GM23338 (cell line): ENCODE data around the gene RIN3. TPM values are rescaled to one million over a fixed set of nuclear protein-coding genes. Genes with fewer than 3 reads are reported as not detected.

ENCODE experiments used
- ATAC-seq: fragments of 200-7000 bp; cut with Tn5 transposase; 3 replicates; pipeline ENCODE4 v1.9.1; 2020
- DNase-seq: peaks from one replicate; pipeline ENCODE4 v3.0.0-alpha.2; 2015; ENCODE audit warnings: low spot score
- H2AFZ ChIP-seq: fragments of 200-600 bp; sonication (generic); 2 replicates; pipeline ENCODE4 v1.8.0; 2016; ENCODE audit warnings: antibody characterized with exemption, mild to moderate bottlenecking, moderate library complexity
- H3F3A ChIP-seq: fragments of 200-600 bp; sonication (generic); replicated peaks from 2 replicates; pipeline ENCODE4 v1.8.0; 2017; ENCODE audit warnings: antibody characterized with exemption, mixed run types, low read depth
- H3K27ac ChIP-seq: fragments of 200-600 bp; sonication (generic); 2 replicates; pipeline ENCODE4 v1.6.1; 2016; ENCODE audit warnings: low read depth
- H3K27me3 ChIP-seq: fragments of 200-600 bp; sonication (generic); 2 replicates; pipeline ENCODE4 v1.8.0; 2016; ENCODE audit warnings: mild to moderate bottlenecking, mixed run types, moderate library complexity; ENCODE audit not compliant: insufficient read depth
- H3K36me3 ChIP-seq: fragments of 200-600 bp; sonication (generic); 2 replicates; pipeline ENCODE4 v1.8.0; 2016; ENCODE audit warnings: mild to moderate bottlenecking; ENCODE audit not compliant: insufficient read depth
- H3K4me1 ChIP-seq: fragments of 200-600 bp; sonication (generic); 2 replicates; pipeline ENCODE4 v1.8.0; 2016; ENCODE audit warnings: mild to moderate bottlenecking, moderate library complexity; ENCODE audit not compliant: insufficient read depth
- H3K4me2 ChIP-seq: fragments of 200-600 bp; sonication (generic); 2 replicates; pipeline ENCODE4 v1.7.1; 2017; ENCODE audit warnings: mixed run types
- H3K4me3 ChIP-seq: fragments of 200-600 bp; sonication (generic); 2 replicates; pipeline ENCODE4 v1.6.1; 2016; ENCODE audit warnings: mixed run types
- H3K79me2 ChIP-seq: fragments of 200-600 bp; sonication (generic); replicated peaks from 2 replicates; pipeline ENCODE4 v1.8.0; 2017; ENCODE audit warnings: mild to moderate bottlenecking; ENCODE audit not compliant: insufficient read depth
- H3K9me2 ChIP-seq: fragments of 200-600 bp; sonication (generic); 2 replicates; pipeline ENCODE4 v1.8.0; 2017; ENCODE audit not compliant: insufficient read depth
- H4K20me1 ChIP-seq: fragments of 200-600 bp; sonication (generic); replicated peaks from 2 replicates; pipeline ENCODE4 v1.8.0; 2017; ENCODE audit warnings: mild to moderate bottlenecking; ENCODE audit not compliant: insufficient read depth
- H3K27ac Mint-ChIP-seq: 2 replicates; pipeline ENCODE4 v1.8.0; 2020; ENCODE audit warnings: inconsistent platforms, mild to moderate bottlenecking, moderate library complexity, mixed read lengths
- H3K27me3 Mint-ChIP-seq: 3 replicates; pipeline ENCODE4 v1.8.0; 2022; ENCODE audit warnings: low read depth, mild to moderate bottlenecking, moderate library complexity, mixed read lengths, inconsistent platforms; ENCODE audit not compliant: insufficient read depth, poor library complexity
- H3K36me3 Mint-ChIP-seq: 3 replicates; pipeline ENCODE4 v1.8.0; 2021; ENCODE audit warnings: low read depth, mild to moderate bottlenecking, inconsistent platforms, moderate library complexity, mixed read lengths
- H3K4me1 Mint-ChIP-seq: 3 replicates; pipeline ENCODE4 v1.8.0; 2020; ENCODE audit warnings: mild to moderate bottlenecking, inconsistent platforms, mixed read lengths
- H3K4me3 Mint-ChIP-seq: 3 replicates; pipeline ENCODE4 v1.8.0; 2021; ENCODE audit warnings: moderate library complexity, mild to moderate bottlenecking, inconsistent platforms, mixed read lengths
- H3K9me3 Mint-ChIP-seq: 3 replicates; pipeline ENCODE4 v1.8.0; 2020; ENCODE audit warnings: moderate library complexity, mild to moderate bottlenecking, inconsistent platforms, mixed read lengths
- EZH2 ChIP-seq: fragments of 200-600 bp; sonication (generic); IDR thresholded peaks from one replicate; pipeline ENCODE4 v1.8.0; 2017; ENCODE audit warnings: antibody characterized with exemption, mild to moderate bottlenecking, low read depth; ENCODE audit not compliant: unreplicated experiment
- EZH2phosphoT487 ChIP-seq: fragments of 200-600 bp; sonication (generic); IDR thresholded peaks from one replicate; pipeline ENCODE4 v1.8.1; 2018; ENCODE audit warnings: antibody characterized with exemption; ENCODE audit not compliant: unreplicated experiment
- JUNB ChIP-seq: IDR thresholded peaks from one replicate; pipeline ENCODE4 v1.6.1; 2016; ENCODE audit warnings: antibody characterized with exemption; ENCODE audit not compliant: unreplicated experiment
- NANOG ChIP-seq: IDR thresholded peaks from 2 replicates; pipeline ENCODE4 v1.6.1; 2016; ENCODE audit warnings: antibody characterized with exemption, borderline replicate concordance
- POLR2AphosphoS5 ChIP-seq: IDR thresholded peaks from 2 replicates; pipeline ENCODE4 v1.6.1; 2016; ENCODE audit warnings: antibody characterized with exemption, low read depth
- ZNF114 ChIP-seq: fragments of 250-450 bp; sonication (Bioruptor Pico); IDR thresholded peaks from 2 replicates; pipeline ENCODE4 v1.5.0; 2020; ENCODE audit warnings: mild to moderate bottlenecking, moderate library complexity
- ZNF331 ChIP-seq: fragments of 250-450 bp; sonication (Bioruptor Pico); IDR thresholded peaks from 2 replicates; pipeline ENCODE4 v1.5.0; 2020; ENCODE audit warnings: low read depth, mild to moderate bottlenecking, moderate library complexity
- polyA plus RNA-seq: library from polyadenylated mRNA; unstranded; fragments of >200 nt; fragmentation: Nextera tagmentation; extraction: Ambion mirVana; gene quantifications from 2 replicates; pipeline ENCODE4 v1.2.1, GENCODE V29; 2016
- total RNA-seq: library from RNA; depleted of rRNA; stranded (reverse); fragments of >200 nt; shearing (Covaris generic); gene quantifications from 2 replicates; pipeline ENCODE4 v1.2.3, GENCODE V29; 2014
- TF ChIP-seq, protein P1 (sequence below), 2 experiments: fragments of 200-600 bp in 1 of 2; sonication (generic) in 1 of 2; conservative IDR thresholded peaks; 2 replicates each; pipeline versions ENCODE4 v1.5.1 to v1.6.1; 2016 to 2017; ENCODE audit warnings: antibody characterized with exemption in 2 of 2, low read depth in 2 of 2, mild to moderate bottlenecking in 2 of 2, moderate library complexity in 1 of 2
- TF ChIP-seq, protein P2 (sequence below): IDR thresholded peaks from 2 replicates; pipeline ENCODE4 v1.6.1; 2016; ENCODE audit warnings: antibody characterized with exemption
- TF ChIP-seq, protein P3 (sequence below): IDR thresholded peaks from one replicate; pipeline ENCODE4 v1.6.1; 2018; ENCODE audit warnings: antibody characterized with exemption; ENCODE audit not compliant: unreplicated experiment

RIN3 gene
- total and polyA plus RNA-seq, 2 experiments from 2014 or later: 0.97 to 1.5 TPM

DNA sequence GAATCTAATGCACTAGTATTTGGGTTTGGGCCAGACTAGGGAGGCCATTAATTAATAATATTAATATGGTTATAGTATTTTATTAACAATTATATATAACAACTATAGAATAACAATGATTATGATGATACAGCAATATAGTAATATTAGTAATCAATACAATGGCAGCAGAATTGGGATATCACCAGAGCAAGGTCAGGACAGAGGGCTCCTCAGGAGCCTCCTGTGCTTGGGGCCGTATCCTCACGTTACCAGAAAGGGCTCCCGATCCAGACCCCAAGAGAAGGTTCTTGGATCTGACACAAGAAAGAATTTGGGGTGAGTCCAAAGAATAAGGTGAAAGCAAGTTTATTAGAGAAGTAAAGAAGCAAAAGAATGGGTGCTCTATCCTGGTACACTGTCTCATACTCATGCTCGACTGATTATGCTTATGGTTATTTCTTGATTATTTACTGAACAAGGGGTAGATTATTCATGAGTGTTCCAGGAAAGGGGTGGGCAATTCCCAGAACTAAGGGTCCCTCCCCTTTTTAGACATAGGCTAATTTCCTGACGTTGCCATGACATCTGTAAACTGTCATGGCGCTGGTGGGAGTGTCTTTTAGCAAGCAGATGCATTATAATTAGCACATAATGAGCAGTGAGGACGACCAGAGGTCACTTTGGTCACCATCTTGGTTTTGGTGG, 61.6 kb downstream of the RIN3 start (continued):
- TF ChIP-seq, protein P1, sequence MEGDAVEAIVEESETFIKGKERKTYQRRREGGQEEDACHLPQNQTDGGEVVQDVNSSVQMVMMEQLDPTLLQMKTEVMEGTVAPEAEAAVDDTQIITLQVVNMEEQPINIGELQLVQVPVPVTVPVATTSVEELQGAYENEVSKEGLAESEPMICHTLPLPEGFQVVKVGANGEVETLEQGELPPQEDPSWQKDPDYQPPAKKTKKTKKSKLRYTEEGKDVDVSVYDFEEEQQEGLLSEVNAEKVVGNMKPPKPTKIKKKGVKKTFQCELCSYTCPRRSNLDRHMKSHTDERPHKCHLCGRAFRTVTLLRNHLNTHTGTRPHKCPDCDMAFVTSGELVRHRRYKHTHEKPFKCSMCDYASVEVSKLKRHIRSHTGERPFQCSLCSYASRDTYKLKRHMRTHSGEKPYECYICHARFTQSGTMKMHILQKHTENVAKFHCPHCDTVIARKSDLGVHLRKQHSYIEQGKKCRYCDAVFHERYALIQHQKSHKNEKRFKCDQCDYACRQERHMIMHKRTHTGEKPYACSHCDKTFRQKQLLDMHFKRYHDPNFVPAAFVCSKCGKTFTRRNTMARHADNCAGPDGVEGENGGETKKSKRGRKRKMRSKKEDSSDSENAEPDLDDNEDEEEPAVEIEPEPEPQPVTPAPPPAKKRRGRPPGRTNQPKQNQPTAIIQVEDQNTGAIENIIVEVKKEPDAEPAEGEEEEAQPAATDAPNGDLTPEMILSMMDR (conservative IDR thresholded peaks at IDR 0.05; ENCODE audit: low read depth in 2 of 2): no peak
- TF ChIP-seq POLR2AphosphoS5: no peak
- no peak for TF ChIP-seq EZH2phosphoT487
- TF ChIP-seq EZH2: no peak
- no peak for TF ChIP-seq NANOG
- TF ChIP-seq, protein P2, sequence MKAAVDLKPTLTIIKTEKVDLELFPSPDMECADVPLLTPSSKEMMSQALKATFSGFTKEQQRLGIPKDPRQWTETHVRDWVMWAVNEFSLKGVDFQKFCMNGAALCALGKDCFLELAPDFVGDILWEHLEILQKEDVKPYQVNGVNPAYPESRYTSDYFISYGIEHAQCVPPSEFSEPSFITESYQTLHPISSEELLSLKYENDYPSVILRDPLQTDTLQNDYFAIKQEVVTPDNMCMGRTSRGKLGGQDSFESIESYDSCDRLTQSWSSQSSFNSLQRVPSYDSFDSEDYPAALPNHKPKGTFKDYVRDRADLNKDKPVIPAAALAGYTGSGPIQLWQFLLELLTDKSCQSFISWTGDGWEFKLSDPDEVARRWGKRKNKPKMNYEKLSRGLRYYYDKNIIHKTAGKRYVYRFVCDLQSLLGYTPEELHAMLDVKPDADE: no peak
- TF ChIP-seq JUNB: no peak
- TF ChIP-seq ZNF114 (CRISPR knock-in tag): no peak

DNA sequence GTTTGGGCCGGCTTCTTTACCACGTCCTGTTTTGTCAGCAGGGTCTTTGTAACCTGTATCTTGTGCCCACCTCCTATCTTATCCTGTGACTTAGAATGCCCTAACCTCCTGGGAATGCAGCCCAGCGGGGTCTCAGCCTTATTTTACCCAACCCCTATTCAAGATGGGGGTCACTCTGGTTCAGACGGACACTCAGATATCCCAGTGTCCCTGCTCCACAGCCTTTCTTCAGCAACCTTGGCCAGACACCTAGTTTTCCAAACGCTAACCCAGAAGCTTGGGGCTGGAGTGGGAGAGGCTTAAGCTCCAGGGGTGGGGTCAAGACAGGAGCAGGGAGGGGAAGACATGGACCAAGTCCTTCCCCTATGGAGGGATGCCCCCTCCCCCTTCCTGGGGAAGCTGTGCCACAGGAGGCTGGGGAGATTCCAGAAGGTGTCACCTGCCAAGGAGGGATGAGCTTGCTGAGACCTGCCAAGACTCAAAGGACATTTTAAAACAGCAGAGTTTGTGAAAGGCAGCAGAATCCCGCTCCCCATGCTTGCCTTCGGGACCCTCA, 62.2 kb downstream of the RIN3 start:
- H3K4me3 ChIP-seq: no peak overlapping the region
- no peaks in the 10 kb centered on the region for H4K20me1 ChIP-seq
- H3K27ac ChIP-seq: no peak overlapping the region
- ATAC-seq (no peak), DNase-seq (no peak)
- H3K9me2 ChIP-seq: peaks cover 10% of the 10 kb centered on the region; the same call in 1 of the 2 replicates
- no peak overlapping the region for H3K4me2 ChIP-seq
- H3K4me3 Mint-ChIP-seq: no peak overlapping the region
- no peaks in the 10 kb centered on the region; the same call in 2 of the 3 replicates for H3K9me3 Mint-ChIP-seq
- no peak overlapping the region for H3K27ac Mint-ChIP-seq
- H3K36me3 ChIP-seq: no peaks in the 10 kb centered on the region
- H3K27me3 Mint-ChIP-seq: peaks cover 6% of the 10 kb centered on the region
- no peaks in the 10 kb centered on the region for H3K27me3 ChIP-seq
- no peak overlapping the region for H2AFZ ChIP-seq
- H3F3A ChIP-seq: no peaks in the 10 kb centered on the region
- H3K4me1 Mint-ChIP-seq: peaks cover 14% of the 10 kb centered on the region
- H3K79me2 ChIP-seq: no peaks in the 10 kb centered on the region
- H3K36me3 Mint-ChIP-seq: no peaks in the 10 kb centered on the region
- peaks cover 17% of the 10 kb centered on the region for H3K4me1 ChIP-seq
- TF ChIP-seq EZH2 (no peak), ZNF331 (CRISPR knock-in tag) (no peak), NANOG (no peak), JUNB (no peak)
- TF ChIP-seq, protein P3, sequence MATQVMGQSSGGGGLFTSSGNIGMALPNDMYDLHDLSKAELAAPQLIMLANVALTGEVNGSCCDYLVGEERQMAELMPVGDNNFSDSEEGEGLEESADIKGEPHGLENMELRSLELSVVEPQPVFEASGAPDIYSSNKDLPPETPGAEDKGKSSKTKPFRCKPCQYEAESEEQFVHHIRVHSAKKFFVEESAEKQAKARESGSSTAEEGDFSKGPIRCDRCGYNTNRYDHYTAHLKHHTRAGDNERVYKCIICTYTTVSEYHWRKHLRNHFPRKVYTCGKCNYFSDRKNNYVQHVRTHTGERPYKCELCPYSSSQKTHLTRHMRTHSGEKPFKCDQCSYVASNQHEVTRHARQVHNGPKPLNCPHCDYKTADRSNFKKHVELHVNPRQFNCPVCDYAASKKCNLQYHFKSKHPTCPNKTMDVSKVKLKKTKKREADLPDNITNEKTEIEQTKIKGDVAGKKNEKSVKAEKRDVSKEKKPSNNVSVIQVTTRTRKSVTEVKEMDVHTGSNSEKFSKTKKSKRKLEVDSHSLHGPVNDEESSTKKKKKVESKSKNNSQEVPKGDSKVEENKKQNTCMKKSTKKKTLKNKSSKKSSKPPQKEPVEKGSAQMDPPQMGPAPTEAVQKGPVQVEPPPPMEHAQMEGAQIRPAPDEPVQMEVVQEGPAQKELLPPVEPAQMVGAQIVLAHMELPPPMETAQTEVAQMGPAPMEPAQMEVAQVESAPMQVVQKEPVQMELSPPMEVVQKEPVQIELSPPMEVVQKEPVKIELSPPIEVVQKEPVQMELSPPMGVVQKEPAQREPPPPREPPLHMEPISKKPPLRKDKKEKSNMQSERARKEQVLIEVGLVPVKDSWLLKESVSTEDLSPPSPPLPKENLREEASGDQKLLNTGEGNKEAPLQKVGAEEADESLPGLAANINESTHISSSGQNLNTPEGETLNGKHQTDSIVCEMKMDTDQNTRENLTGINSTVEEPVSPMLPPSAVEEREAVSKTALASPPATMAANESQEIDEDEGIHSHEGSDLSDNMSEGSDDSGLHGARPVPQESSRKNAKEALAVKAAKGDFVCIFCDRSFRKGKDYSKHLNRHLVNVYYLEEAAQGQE: no peak
- TF ChIP-seq, protein P1 (conservative IDR thresholded peaks at IDR 0.05; ENCODE audit: low read depth in 2 of 2): no peak
